ENCODE results near the gene ZSWIM1. TPM values are rescaled to one million over a fixed set of nuclear protein-coding genes. Genes with fewer than 3 reads are reported as not detected.
A peak's percentile ranks its signal among the peaks of the same experiment; 100 is the strongest.

Gene ZSWIM1
- total and polyA plus RNA-seq, 2 donors (not counting 3 experiments of a cell fraction or from before 2014, with no cell fraction given): 8.5 to 10.0 TPM

DNA sequence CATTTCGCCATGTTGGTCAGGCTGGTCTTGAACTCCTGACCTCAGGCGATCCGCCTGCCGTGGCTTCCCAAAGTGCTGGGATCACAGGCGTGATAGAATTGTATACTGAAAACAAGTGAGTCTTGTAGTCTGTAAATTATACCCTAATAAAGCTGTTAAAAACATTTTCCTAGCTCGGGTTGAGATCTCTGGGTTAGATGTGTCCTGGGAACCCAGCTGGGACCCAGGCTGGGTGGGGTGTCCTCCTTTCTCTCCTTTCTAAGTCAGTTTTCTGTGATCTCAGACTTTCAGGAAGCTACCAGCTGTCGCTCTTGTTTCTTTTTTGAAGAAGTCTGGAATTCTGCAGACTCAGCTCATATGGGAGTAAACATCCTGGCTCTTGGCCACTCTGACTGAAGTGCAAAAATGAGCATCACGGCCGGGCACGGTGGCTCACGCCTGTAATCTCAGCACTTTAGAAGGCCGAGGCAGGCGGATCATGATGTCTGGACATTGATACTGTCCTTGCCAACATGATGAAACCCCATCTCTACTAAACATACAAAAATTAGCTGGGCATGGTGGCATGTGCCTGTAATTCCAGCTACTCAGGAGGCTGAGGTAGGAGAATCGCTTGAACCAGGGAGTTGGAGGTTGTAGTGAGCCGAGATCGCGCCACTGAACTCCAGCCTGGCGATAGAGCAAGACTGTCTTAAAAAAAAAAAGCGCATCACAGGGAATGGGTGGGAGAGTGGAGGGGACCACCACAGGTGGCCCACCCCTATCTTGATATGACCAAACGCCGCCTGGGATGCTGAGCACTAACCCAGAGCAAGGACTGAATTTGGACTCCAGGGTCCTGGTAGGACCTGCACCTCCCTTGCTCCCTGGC, 43.6 kb downstream of the ZSWIM1 start:
- TF ChIP-seq FOS (IDR thresholded peaks at IDR 0.05; ENCODE audit: borderline replicate concordance, insufficient read depth, low read length) (no peak), POLR2AphosphoS5 (IDR thresholded peaks at IDR 0.05; ENCODE audit: insufficient read depth, low read depth, low read length) (no peak), JUN (IDR thresholded peaks at IDR 0.05; ENCODE audit: borderline replicate concordance, insufficient read depth, insufficient read length, low read depth) (no peak), CTCF (IDR thresholded peaks at IDR 0.05; ENCODE audit: extremely low read depth in 1 of 2, insufficient read depth in 1 of 2, low read depth in 1 of 2, low read length in 2 of 2) (no peak), EZH2 (IDR thresholded peaks at IDR 0.05; ENCODE audit: borderline replicate concordance, low read depth, low read length, severe bottlenecking) (no peak), MAX (IDR thresholded peaks at IDR 0.05; ENCODE audit: insufficient read depth, insufficient read length) (no peak), MYC (IDR thresholded peaks at IDR 0.05; ENCODE audit: low read depth, low read length) (no peak)
- POLR2A ChIA-PET: interaction anchor here (0.7 to 2.8 kb wide), 3 partner anchors 10 to 23 kb away, joined by 3 to 20 read pairs (median 4); partner anchors contain the start of genes PCIF1 and PLTP
- Histone ChIP-seq H3K36me3 (ENCODE audit: control insufficient read depth in 2 of 2, extremely low read depth in 1 of 2, insufficient read depth in 2 of 2, low read length in 2 of 2) (no peaks in the 10 kb centered on the region), H3K9me1 (replicated peaks; ENCODE audit: control insufficient read depth, extremely low read depth, insufficient read depth, low read length) (no peaks in the 10 kb centered on the region), H3K9me3 (replicated peaks; ENCODE audit: control insufficient read depth, insufficient read depth, low read length) (no peaks in the 10 kb centered on the region), H3K4me3 (replicated peaks in 1 of 3; ENCODE audit: insufficient read depth in 1 of 3, low read depth in 1 of 3, low read length in 3 of 3) (peak overlapping the region in 1 of 3 experiments; percentile 2), H3K79me2 (ENCODE audit: control insufficient read depth, insufficient read depth, low read length) (no peaks in the 10 kb centered on the region), H3K9ac (replicated peaks; ENCODE audit: extremely low read depth, insufficient read depth, low read length) (no peak overlapping the region), H4K20me1 (replicated peaks; ENCODE audit: control insufficient read depth, extremely low read depth, insufficient read depth, low read length) (no peaks in the 10 kb centered on the region), H3K27ac (ENCODE audit: insufficient read depth, low read depth, low read length) (no peak overlapping the region), H3K4me1 (ENCODE audit: control insufficient read depth, extremely low read depth, insufficient read depth, low read length) (peaks cover 14% of the 10 kb centered on the region), H3K27me3 (ENCODE audit: control insufficient read depth in 2 of 2, insufficient read depth in 2 of 2, low read length in 2 of 2) (no peaks in the 10 kb centered on the region), H2AFZ (ENCODE audit: low read depth, low read length) (peak overlapping the region; percentile 72), H3K4me2 (ENCODE audit: insufficient read depth, low read length) (peak overlapping the region; percentile 30)
- BruUV-seq (replicated peaks): no TSS peak
- DNase-seq (ENCODE audit: low read depth, low spot score): peak; percentile 73
- CTCF ChIA-PET: interaction anchor here (0.9 to 1.9 kb wide), 5 partner anchors 8 to 35 kb away, joined by 4 to 12 read pairs (median 6); partner anchors contain the start of genes CTSA, NEURL2, PCIF1 and PLTP
- intact Hi-C loops (cut with micrococcal nuclease) (no loop called here), dilution Hi-C loops (cut with MboI; ENCODE audit: extremely low pct_ligation_motif_present, low sequenced_read_pairs) (no loop called here)
- FAIRE-seq: peak; percentile 83

All from endothelial cell of umbilical vein (primary cell).